ENCODE measurements around the gene SH3RF3.

SH3RF3 gene

DNA sequence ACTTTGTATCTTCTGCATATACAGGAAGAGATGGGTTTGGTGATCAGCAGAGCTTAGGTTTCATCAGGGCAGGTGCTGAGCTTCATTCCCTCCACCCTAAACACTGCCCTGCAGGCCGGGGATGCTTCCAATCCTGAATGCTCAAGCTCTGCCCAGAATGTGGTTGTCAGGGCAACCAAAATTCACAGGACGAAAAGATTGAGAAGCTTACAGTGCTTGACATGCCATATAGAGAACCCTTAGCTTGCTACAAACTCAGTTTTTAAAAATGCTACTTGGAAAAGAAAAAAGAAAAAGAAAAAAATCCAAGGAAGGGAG is 65.6 kb downstream of the SH3RF3 start:
- Histone ChIP-seq H3K27ac (no peak overlapping the region), H3K9me3 (replicated peaks in 1 of 11) (0 out of 22 replicates have a peak, but pooled peaks cover 0 to 2% (median 0%) of the 10 kb centered on the region in 11 experiments), H4K20me1 (peaks cover 73 to 97% (median 95%) of the 10 kb centered on the region in 11 experiments; a peak in 21 of 22 replicates), H3K4me1 (peaks cover 61 to 87% (median 78%) of the 10 kb centered on the region in 10 experiments), H3K27me3 (peaks cover 0 to 17% (median 0%) of the 10 kb centered on the region in 11 experiments; a peak in 7 of 22 replicates), H3K4me3 (no peak overlapping the region), H3K9ac (no peak overlapping the region), H3K4me2 (peak overlapping the region; percentile 67 to 87 (median 79)), H3K36me3 (peaks cover 0 to 10% (median 0%) of the 10 kb centered on the region in 11 experiments; a peak in 2 of 22 replicates)
- no peak for TF ChIP-seq Cebpa-rat (IDR thresholded peaks at IDR 0.05)

- H3K9me3 ChIP-seq (replicated peaks in 1 of 11), result 0 out of 22 replicates have a peak, but pooled peaks cover 0 to 2% (median 0%) of the 10 kb centered on the region in 11 experiments
- no peak for TF ChIP-seq Cebpa-rat (IDR thresholded peaks at IDR 0.05)
- H4K20me1 ChIP-seq, result peaks cover 77 to 97% (median 95%) of the 10 kb centered on the region in 11 experiments; a peak in 21 of 22 replicates
- no peak overlapping the region for H3K4me3 ChIP-seq
- H3K9ac ChIP-seq, result no peak overlapping the region; a peak in 2 of 22 replicates
- H3K4me2 ChIP-seq, result peak overlapping the region; percentile 67 to 87 (median 79)
- H3K27ac ChIP-seq, result no peak overlapping the region
- peaks cover 0 to 8% (median 0%) of the 10 kb centered on the region in 11 experiments; a peak in 2 of 22 replicates for H3K36me3 ChIP-seq
- peaks cover 0 to 19% (median 0%) of the 10 kb centered on the region in 11 experiments; a peak in 8 of 22 replicates for H3K27me3 ChIP-seq
- H3K4me1 ChIP-seq, result peaks cover 67 to 94% (median 84%) of the 10 kb centered on the region in 10 experiments
These were observed 66.4 kb downstream of the SH3RF3 start for GRCh38 chr2:109195193-109196045.

GRCh38 chr2:109196081-109196875 is 67.3 kb downstream of the SH3RF3 start:
- Histone ChIP-seq H3K9ac (no peak overlapping the region), H4K20me1 (peaks cover 78 to 97% (median 95%) of the 10 kb centered on the region in 11 experiments; a peak in 21 of 22 replicates), H3K36me3 (peaks cover 0 to 8% (median 0%) of the 10 kb centered on the region in 11 experiments; a peak in 2 of 22 replicates), H3K4me2 (peak overlapping the region; percentile 67 to 87 (median 79)), H3K4me3 (no peak overlapping the region), H3K4me1 (peaks cover 75 to 95% (median 91%) of the 10 kb centered on the region in 10 experiments), H3K27ac (no peak overlapping the region), H3K9me3 (replicated peaks in 1 of 11) (0 out of 22 replicates have a peak, but pooled peaks cover 0 to 2% (median 0%) of the 10 kb centered on the region in 11 experiments), H3K27me3 (peaks cover 0 to 26% (median 0%) of the 10 kb centered on the region in 11 experiments; a peak in 8 of 22 replicates)
- TF ChIP-seq Cebpa-rat (IDR thresholded peaks at IDR 0.05), result no peak

- H3K36me3 ChIP-seq, result peaks cover 0 to 12% (median 0%) of the 10 kb centered on the region in 11 experiments; a peak in 3 of 22 replicates
- H3K4me1 ChIP-seq, result peaks cover 74 to 87% (median 85%) of the 10 kb centered on the region in 10 experiments
- peaks cover 0 to 26% (median 0%) of the 10 kb centered on the region in 11 experiments; a peak in 8 of 22 replicates for H3K27me3 ChIP-seq
- no peak overlapping the region for H3K4me3 ChIP-seq
- peak overlapping the region; percentile 67 to 87 (median 79) for H3K4me2 ChIP-seq
- no peak for TF ChIP-seq Cebpa-rat (IDR thresholded peaks at IDR 0.05)
- peaks cover 78 to 97% (median 95%) of the 10 kb centered on the region in 11 experiments; a peak in 21 of 22 replicates for H4K20me1 ChIP-seq
- 0 out of 22 replicates have a peak, but pooled peaks cover 0 to 2% (median 0%) of the 10 kb centered on the region in 11 experiments for H3K9me3 ChIP-seq (replicated peaks in 1 of 11)
- no peak overlapping the region for H3K27ac ChIP-seq
- peak overlapping the region in 4 of 11 experiments; percentile 7 to 44 (median 18); a peak in 5 of 22 replicates for H3K9ac ChIP-seq
These were observed 68.8 kb downstream of the SH3RF3 start for GRCh38 chr2:109197491-109198418.

DNA sequence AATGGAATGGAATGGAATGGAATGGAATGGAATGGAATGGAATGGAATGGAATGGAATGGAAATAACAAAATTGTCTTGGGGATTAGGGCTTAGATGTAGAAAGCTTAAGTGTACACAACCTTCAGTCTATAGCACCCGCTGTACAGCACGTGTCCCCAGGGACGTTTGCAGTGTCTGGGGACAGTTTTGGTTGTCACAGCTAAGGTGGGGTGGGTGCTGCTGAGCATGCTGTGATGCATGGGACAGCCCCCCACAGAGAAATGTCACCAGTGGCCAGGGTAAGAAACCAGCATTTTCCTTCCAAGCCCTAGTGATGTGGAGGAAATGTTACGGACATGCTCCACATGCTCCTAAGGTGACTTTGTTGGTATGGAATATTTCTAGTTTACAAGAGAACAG is 70.8 kb downstream of the SH3RF3 start:
- TF ChIP-seq Cebpa-rat (IDR thresholded peaks at IDR 0.05), result no peak
- H3K27ac ChIP-seq, result no peak overlapping the region
- peaks cover 71 to 97% (median 95%) of the 10 kb centered on the region in 11 experiments; a peak in 21 of 22 replicates for H4K20me1 ChIP-seq
- H3K9ac ChIP-seq, result no peak overlapping the region
- H3K36me3 ChIP-seq, result peaks cover 0 to 21% (median 0%) of the 10 kb centered on the region in 11 experiments; a peak in 4 of 22 replicates
- 0 out of 22 replicates have a peak, but pooled peaks cover 0 to 2% (median 0%) of the 10 kb centered on the region in 11 experiments for H3K9me3 ChIP-seq (replicated peaks in 1 of 11)
- H3K27me3 ChIP-seq, result peaks cover 0 to 15% (median 0%) of the 10 kb centered on the region in 11 experiments; a peak in 6 of 22 replicates
- peaks cover 60 to 84% (median 68%) of the 10 kb centered on the region in 10 experiments for H3K4me1 ChIP-seq
- H3K4me3 ChIP-seq, result no peak overlapping the region
- H3K4me2 ChIP-seq, result peak overlapping the region in 10 of 11 experiments; percentile 28 to 66 (median 54); a peak in 18 of 22 replicates

- Histone ChIP-seq H3K9ac (peak overlapping the region in 4 of 11 experiments; percentile 13 to 20 (median 16); a peak in 1 of 22 replicates), H3K4me1 (peaks cover 56 to 84% (median 67%) of the 10 kb centered on the region in 10 experiments), H3K27me3 (peaks cover 0 to 9% (median 0%) of the 10 kb centered on the region in 11 experiments; a peak in 2 of 22 replicates), H3K9me3 (replicated peaks in 1 of 11) (0 out of 22 replicates have a peak, but pooled peaks cover 0 to 2% (median 0%) of the 10 kb centered on the region in 11 experiments), H3K36me3 (peaks cover 0 to 19% (median 0%) of the 10 kb centered on the region in 11 experiments; a peak in 4 of 22 replicates), H4K20me1 (peaks cover 61 to 97% (median 95%) of the 10 kb centered on the region in 11 experiments; a peak in 21 of 22 replicates), H3K27ac (no peak overlapping the region; a peak in 1 of 22 replicates), H3K4me2 (peak overlapping the region; percentile 30 to 77 (median 54)), H3K4me3 (no peak overlapping the region)
- no peak for TF ChIP-seq Cebpa-rat (IDR thresholded peaks at IDR 0.05)
These were observed 71.8 kb downstream of the SH3RF3 start for GRCh38 chr2:109200616-109201464.

Measured in BLaER1 treated with 17β-estradiol and CSF1 and Interleukin-3, amounts not matched to agents 10 nM and 100 nM (cell line).